Activated CD8-positive, alpha-beta T cell treated with anti-CD3 and anti-CD28 coated beads, Interleukin-2, amount 10 ng/mL, durations not matched to agents 7 days and 5 days (primary cell): ENCODE data around the gene KCNG2. TPM values are rescaled to one million over a fixed set of nuclear protein-coding genes. Genes with fewer than 3 reads are reported as not detected.

Experiments used
- ATAC-seq: fragments of 150-1000 bp; cut with Tn5 transposase; one replicate; pipeline ENCODE4 v1.10.0; 2021; ENCODE audit warnings: moderate library complexity
- CTCF ChIA-PET: fragments of 350-600 bp; sonication (Branson Sonifier 250); formaldehyde crosslinking; loops from one replicate; lab custom pipeline; 2021; ENCODE audit warnings: antibody characterized with exemption; lab: Charles Lee
- POLR2A ChIA-PET: fragments of 350-600 bp; sonication (Branson Sonifier 250); formaldehyde crosslinking; loops from one replicate; lab custom pipeline; 2021; ENCODE audit warnings: antibody characterized with exemption; lab: Charles Lee
- DNase-seq: peaks from one replicate; pipeline ENCODE4 v3.0.0-alpha.2; 2020
- H3K27ac Mint-ChIP-seq: one replicate; pipeline ENCODE4 v1.8.0; 2021; ENCODE audit warnings: mild to moderate bottlenecking, mixed read lengths
- H3K27me3 Mint-ChIP-seq: one replicate; pipeline ENCODE4 v1.8.0; 2021; ENCODE audit warnings: low read depth, mixed read lengths
- H3K36me3 Mint-ChIP-seq: one replicate; pipeline ENCODE4 v1.8.0; 2021; ENCODE audit warnings: low read depth, mixed read lengths
- H3K4me1 Mint-ChIP-seq: one replicate; pipeline ENCODE4 v1.8.0; 2021; ENCODE audit warnings: low read depth, mixed read lengths
- H3K4me3 Mint-ChIP-seq: one replicate; pipeline ENCODE4 v1.8.0; 2021; ENCODE audit warnings: mild to moderate bottlenecking, mixed read lengths
- H3K9me3 Mint-ChIP-seq: one replicate; pipeline ENCODE4 v1.8.0; 2022; ENCODE audit warnings: mixed read lengths; ENCODE audit not compliant: insufficient read depth
- total RNA-seq, 2 experiments: library from RNA; stranded (reverse); gene quantifications; one replicate each; pipeline ENCODE4 v1.2.3, GENCODE V29; 2021

KCNG2 gene
- total RNA-seq, 2 experiments from 2014 or later = not detected

- ATAC-seq (no peak), DNase-seq (no peak)
- Mint-ChIP-seq H3K4me3 (no peak overlapping the region), H3K4me1 (no peaks in the 10 kb centered on the region), H3K36me3 (no peaks in the 10 kb centered on the region), H3K27me3 (peaks cover 7% of the 10 kb centered on the region), H3K27ac (no peak overlapping the region), H3K9me3 (peaks cover 2% of the 10 kb centered on the region)
- ChIA-PET CTCF (no interaction called here), POLR2A (no interaction called here)
Measured at GRCh38 chr18:79771446-79772107, 26.2 kb upstream of the KCNG2 start.

GRCh38 chr18:79772108-79772864 lies 25.5 kb upstream of the KCNG2 start:
- no peak for DNase-seq
- Mint-ChIP-seq H3K36me3 (no peaks in the 10 kb centered on the region), H3K4me3 (no peak overlapping the region), H3K27ac (no peak overlapping the region), H3K9me3 (peaks cover 2% of the 10 kb centered on the region), H3K4me1 (no peaks in the 10 kb centered on the region), H3K27me3 (peaks cover 5% of the 10 kb centered on the region)
- no peak for ATAC-seq
- POLR2A ChIA-PET = no interaction called here
- CTCF ChIA-PET = no interaction called here

- Mint-ChIP-seq H3K36me3 (no peaks in the 10 kb centered on the region), H3K27me3 (no peaks in the 10 kb centered on the region), H3K9me3 (peaks cover 2% of the 10 kb centered on the region), H3K4me1 (no peaks in the 10 kb centered on the region), H3K27ac (no peak overlapping the region), H3K4me3 (no peak overlapping the region)
- POLR2A ChIA-PET = no interaction called here
- ATAC-seq (no peak), DNase-seq (no peak)
- CTCF ChIA-PET = no interaction called here
Measured at GRCh38 chr18:79772865-79773696, 24.7 kb upstream of the KCNG2 start.

GRCh38 chr18:79774111-79774510 lies 23.6 kb upstream of the KCNG2 start:
- Mint-ChIP-seq H3K9me3 (no peaks in the 10 kb centered on the region), H3K27ac (no peak overlapping the region), H3K27me3 (no peaks in the 10 kb centered on the region), H3K4me3 (no peak overlapping the region), H3K4me1 (no peaks in the 10 kb centered on the region), H3K36me3 (no peaks in the 10 kb centered on the region)
- no peak for ATAC-seq
- DNase-seq = no peak
- CTCF ChIA-PET = no interaction called here
- POLR2A ChIA-PET = no interaction called here

GRCh38 chr18:79775441-79776221 lies 22.1 kb upstream of the KCNG2 start:
- ChIA-PET CTCF (no interaction called here), POLR2A (no interaction called here)
- H3K4me3 Mint-ChIP-seq = no peak overlapping the region
- no peaks in the 10 kb centered on the region for H3K36me3 Mint-ChIP-seq
- no peaks in the 10 kb centered on the region for H3K4me1 Mint-ChIP-seq
- H3K9me3 Mint-ChIP-seq = no peaks in the 10 kb centered on the region
- H3K27me3 Mint-ChIP-seq = no peaks in the 10 kb centered on the region
- ATAC-seq = no peak
- no peak for DNase-seq
- H3K27ac Mint-ChIP-seq = no peak overlapping the region

- ChIA-PET CTCF (no interaction called here), POLR2A (no interaction called here)
- ATAC-seq (no peak), DNase-seq (no peak)
- Mint-ChIP-seq H3K4me3 (no peak overlapping the region), H3K27me3 (no peaks in the 10 kb centered on the region), H3K9me3 (no peaks in the 10 kb centered on the region), H3K4me1 (no peaks in the 10 kb centered on the region), H3K36me3 (no peaks in the 10 kb centered on the region), H3K27ac (no peak overlapping the region)
Measured at GRCh38 chr18:79776674-79777073, 21.1 kb upstream of the KCNG2 start.

GRCh38 chr18:79778291-79778791 lies 19.4 kb upstream of the KCNG2 start:
- no peak for DNase-seq

GRCh38 chr18:79779021-79779699 lies 18.6 kb upstream of the KCNG2 start:
- H3K27me3 Mint-ChIP-seq = no peaks in the 10 kb centered on the region
- H3K27ac Mint-ChIP-seq = no peak overlapping the region
- ATAC-seq = no peak
- DNase-seq = no peak
- H3K36me3 Mint-ChIP-seq = no peaks in the 10 kb centered on the region
- no peaks in the 10 kb centered on the region for H3K4me1 Mint-ChIP-seq
- ChIA-PET CTCF (no interaction called here), POLR2A (no interaction called here)
- no peaks in the 10 kb centered on the region for H3K9me3 Mint-ChIP-seq
- no peak overlapping the region for H3K4me3 Mint-ChIP-seq

More at GRCh38 chr18:79778291-79778791, 19.4 kb upstream of the KCNG2 start:
- no peaks in the 10 kb centered on the region for H3K9me3 Mint-ChIP-seq
- H3K4me1 Mint-ChIP-seq = no peaks in the 10 kb centered on the region
- H3K4me3 Mint-ChIP-seq = no peak overlapping the region
- H3K36me3 Mint-ChIP-seq = no peaks in the 10 kb centered on the region
- no peak for ATAC-seq
- H3K27ac Mint-ChIP-seq = no peak overlapping the region
- H3K27me3 Mint-ChIP-seq = no peaks in the 10 kb centered on the region
- CTCF ChIA-PET = no interaction called here
- POLR2A ChIA-PET = no interaction called here

GRCh38 chr18:79779700-79780190 lies 18.0 kb upstream of the KCNG2 start:
- no peak for DNase-seq
- no peak overlapping the region for H3K27ac Mint-ChIP-seq
- no peaks in the 10 kb centered on the region for H3K36me3 Mint-ChIP-seq

GRCh38 chr18:79780547-79780946 lies 17.2 kb upstream of the KCNG2 start:
- CTCF ChIA-PET = no interaction called here
- no peaks in the 10 kb centered on the region for H3K9me3 Mint-ChIP-seq
- H3K27ac Mint-ChIP-seq = no peak overlapping the region
- ATAC-seq = no peak
- DNase-seq = no peak
- no peaks in the 10 kb centered on the region for H3K4me1 Mint-ChIP-seq
- peaks cover under 1% of the 10 kb centered on the region for H3K27me3 Mint-ChIP-seq
- POLR2A ChIA-PET = no interaction called here
- no peaks in the 10 kb centered on the region for H3K36me3 Mint-ChIP-seq
- no peak overlapping the region for H3K4me3 Mint-ChIP-seq

More at GRCh38 chr18:79779700-79780190, 18.0 kb upstream of the KCNG2 start:
- no peak for ATAC-seq
- Mint-ChIP-seq H3K4me3 (no peak overlapping the region), H3K4me1 (no peaks in the 10 kb centered on the region), H3K27me3 (no peaks in the 10 kb centered on the region), H3K9me3 (no peaks in the 10 kb centered on the region)
- POLR2A ChIA-PET = no interaction called here
- CTCF ChIA-PET = no interaction called here
